ENCODE measurements around the gene CNN2.

CNN2 gene

GRCh38 chr19:1008268-1009040, 18.0 kb upstream of the CNN2 start:
- no peak for DNase-seq (ENCODE audit: insufficient read length, low spot score)
- no peak for TF ChIP-seq CTCF (IDR thresholded peaks at IDR 0.05; ENCODE audit: insufficient read depth, missing control alignments)
- FAIRE-seq, result no peak

GRCh38 chr19:1009041-1009980, 17.1 kb upstream of the CNN2 start:
- TF ChIP-seq CTCF (IDR thresholded peaks at IDR 0.05; ENCODE audit: insufficient read depth, missing control alignments), result no peak
- FAIRE-seq (no peak), DNase-seq (ENCODE audit: insufficient read length, low spot score) (no peak)

- no peak for DNase-seq (ENCODE audit: insufficient read length, low spot score)
- FAIRE-seq, result no peak
- TF ChIP-seq CTCF (IDR thresholded peaks at IDR 0.05; ENCODE audit: insufficient read depth, missing control alignments), result no peak
Observed at GRCh38 chr19:1009981-1010538, 16.3 kb upstream of the CNN2 start.

GRCh38 chr19:1010586-1011510, 15.6 kb upstream of the CNN2 start:
- no peak for TF ChIP-seq CTCF (IDR thresholded peaks at IDR 0.05; ENCODE audit: insufficient read depth, missing control alignments)
- FAIRE-seq (no peak), DNase-seq (ENCODE audit: insufficient read length, low spot score) (no peak)

- no peak for FAIRE-seq
- no peak for TF ChIP-seq CTCF (IDR thresholded peaks at IDR 0.05; ENCODE audit: insufficient read depth, missing control alignments)
- no peak for DNase-seq (ENCODE audit: insufficient read length, low spot score)
Observed at GRCh38 chr19:1011831-1012333, 14.5 kb upstream of the CNN2 start.

GRCh38 chr19:1012334-1012733, 14.1 kb upstream of the CNN2 start:
- TF ChIP-seq CTCF (IDR thresholded peaks at IDR 0.05; ENCODE audit: insufficient read depth, missing control alignments), result no peak
- FAIRE-seq (no peak), DNase-seq (ENCODE audit: insufficient read length, low spot score) (no peak)
